Measurements from ENCODE around the gene NARF. TPM values are rescaled to one million over a fixed set of nuclear protein-coding genes. Genes with fewer than 3 reads are reported as not detected.

NARF gene
- total RNA-seq, 2 donors from 2014 or later, result 47.6 to 50.9 TPM

GRCh38 chr17:82461827-82462524 lies 3.4 kb downstream of the NARF start:
- intact Hi-C loops (cut with DNase I, micrococcal nuclease), result no loop called here
- ATAC-seq (no peak), DNase-seq (peak in 1 of 2 donors; percentile 31)

DNA sequence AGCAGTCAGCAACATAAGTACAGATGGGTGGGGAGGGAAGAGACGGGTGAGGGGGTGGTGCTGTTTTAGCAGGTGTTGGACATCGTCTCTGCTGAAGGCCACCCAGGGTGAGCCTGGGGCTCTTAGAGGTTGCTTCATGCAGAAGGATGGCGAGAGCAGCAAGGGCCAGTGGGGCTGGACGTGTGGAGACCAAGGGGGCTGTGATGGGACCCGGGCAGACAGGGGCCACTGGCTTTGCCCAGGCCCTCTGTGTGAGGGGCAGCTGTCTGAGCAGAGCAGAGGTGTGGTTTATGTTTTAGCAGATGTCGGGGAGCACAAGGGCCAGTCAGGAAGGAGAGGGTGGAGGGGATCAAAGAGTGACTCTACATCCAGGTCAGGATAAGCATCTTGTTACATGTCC lies 4.8 kb downstream of the NARF start:
- intact Hi-C loops (cut with DNase I, micrococcal nuclease), result no loop called here
- DNase-seq, result no peak
- ATAC-seq, result no peak

- ATAC-seq (no peak), DNase-seq (no peak)
- intact Hi-C loops (cut with DNase I, micrococcal nuclease), result no loop called here
Measured at GRCh38 chr17:82463925-82464566, 5.5 kb downstream of the NARF start.

GRCh38 chr17:82464567-82464929 lies 6.0 kb downstream of the NARF start:
- intact Hi-C loops (cut with DNase I, micrococcal nuclease), result no loop called here
- no peak for ATAC-seq

DNA sequence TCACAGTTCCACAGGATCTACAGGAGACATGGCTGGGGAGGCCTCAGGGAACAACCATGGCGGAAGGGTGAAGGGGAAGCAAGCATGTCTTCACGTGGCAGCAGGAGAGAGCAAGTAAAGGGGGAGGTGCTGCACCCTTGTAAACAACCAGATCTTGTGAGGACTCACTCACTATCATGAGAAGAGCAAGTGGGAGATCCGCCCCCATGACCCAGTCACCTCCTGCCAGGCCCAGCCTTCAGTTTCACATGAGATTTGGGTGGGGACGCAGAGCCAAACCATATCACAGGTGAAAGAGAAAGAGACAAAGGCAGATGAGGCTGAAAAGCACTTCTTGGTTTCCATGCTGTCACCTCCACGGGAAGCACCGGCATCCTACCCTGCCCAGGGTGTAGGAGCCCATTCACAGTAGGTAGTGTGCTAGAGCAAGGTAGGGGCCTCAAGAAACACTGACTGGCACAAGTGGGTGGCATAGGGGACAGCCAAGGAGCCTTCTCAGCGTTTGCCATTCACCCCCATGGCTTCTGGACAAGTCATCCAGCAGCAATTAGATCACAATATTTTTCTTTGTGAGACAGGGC lies 6.6 kb downstream of the NARF start:
- ATAC-seq, result no peak
- intact Hi-C loops (cut with DNase I, micrococcal nuclease), result no loop called here
- DNase-seq, result no peak

More at GRCh38 chr17:82464567-82464929, 6.0 kb downstream of the NARF start:
- DNase-seq, result no peak

- intact Hi-C loops (cut with DNase I, micrococcal nuclease), result no loop called here
- DNase-seq (no peak), ATAC-seq (no peak)
Measured at GRCh38 chr17:82468692-82469091, 10.2 kb downstream of the NARF start.

DNA sequence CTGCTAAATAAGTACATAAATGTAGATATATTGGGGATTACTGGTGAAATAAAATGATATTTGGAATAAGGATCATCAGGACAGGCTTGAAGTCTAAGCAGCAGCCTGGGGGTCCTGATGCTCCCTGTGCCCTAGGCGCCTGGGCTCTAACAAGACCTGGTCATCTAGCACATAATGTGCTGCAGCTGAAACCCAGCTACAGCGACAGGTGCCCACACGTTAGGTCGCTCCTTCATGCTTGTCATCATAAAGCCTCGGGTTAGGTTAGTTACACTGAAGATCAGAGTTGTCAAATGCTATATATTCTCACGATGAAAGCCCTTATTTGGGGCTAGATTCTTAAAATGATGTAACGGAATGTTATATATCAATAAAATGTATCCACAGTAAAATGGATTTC lies 11.5 kb downstream of the NARF start:
- no peak for ATAC-seq
- DNase-seq, result no peak
- intact Hi-C loops (cut with DNase I, micrococcal nuclease), result no loop called here

DNA sequence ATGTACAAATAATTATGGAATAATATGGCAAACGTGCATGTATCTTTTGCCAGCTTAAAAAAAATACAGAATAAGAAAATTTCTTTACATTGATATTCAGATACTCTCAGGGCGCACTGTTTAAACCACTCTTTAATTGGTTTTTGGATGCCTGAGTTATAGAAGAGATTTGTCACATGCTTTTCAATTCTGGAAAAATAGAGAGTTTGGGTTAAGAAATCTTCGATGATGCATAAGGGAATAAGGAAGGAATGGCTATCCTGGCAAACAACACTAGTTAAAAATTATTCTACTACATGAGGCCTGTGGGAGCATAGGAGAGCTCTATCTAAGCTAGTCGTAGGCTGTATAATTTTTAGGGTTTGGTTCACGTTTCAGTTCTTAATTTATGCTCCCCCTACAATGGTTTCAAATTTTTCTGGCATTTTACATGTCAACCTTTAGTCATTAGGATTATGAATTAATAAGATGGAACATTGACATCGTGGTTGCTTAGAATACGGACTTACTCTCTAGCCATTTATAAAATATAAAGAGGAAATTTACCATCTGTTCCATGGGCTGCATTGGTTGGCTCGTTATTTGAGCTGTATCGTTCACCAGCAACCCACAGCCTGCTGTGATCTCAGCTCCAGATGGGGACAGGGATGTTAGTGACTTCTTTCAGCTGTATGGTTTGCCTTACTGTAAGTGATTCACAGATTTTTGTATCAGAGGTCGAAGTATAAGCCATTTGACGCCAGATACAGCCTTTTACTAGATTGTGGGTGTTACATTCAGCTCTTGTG lies 15.9 kb downstream of the NARF start:
- DNase-seq (no peak), ATAC-seq (no peak)
- intact Hi-C loops (cut with DNase I, micrococcal nuclease), result no loop called here

- intact Hi-C loops (cut with DNase I, micrococcal nuclease), result no loop called here
Measured at GRCh38 chr17:82475458-82475857, 16.9 kb downstream of the NARF start.

DNA sequence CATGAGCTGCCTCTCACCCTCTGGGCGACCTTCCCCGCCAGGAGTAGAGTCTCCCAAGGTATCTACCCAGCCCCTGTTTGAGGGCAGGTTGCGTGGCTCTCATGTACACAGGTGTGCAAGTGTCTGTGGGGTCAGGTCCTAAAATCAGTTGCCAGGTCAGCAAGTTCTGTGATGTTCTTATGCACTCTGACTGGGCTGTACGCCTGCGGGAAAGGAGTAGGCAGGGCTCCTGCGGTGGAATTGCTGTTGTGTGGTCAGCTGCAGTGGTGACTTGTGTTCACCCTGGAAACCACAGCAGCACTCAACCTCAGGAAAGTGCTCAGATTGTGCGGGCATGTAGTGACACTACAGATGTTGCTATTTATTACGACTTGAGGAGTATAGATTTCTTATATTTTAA lies 19.4 kb downstream of the NARF start:
- ATAC-seq, result no peak
- intact Hi-C loops (cut with DNase I, micrococcal nuclease), result no loop called here
- no peak for DNase-seq

More at GRCh38 chr17:82475458-82475857, 16.9 kb downstream of the NARF start:
- DNase-seq (no peak), ATAC-seq (no peak)

GRCh38 chr17:82479602-82480001 lies 21.1 kb downstream of the NARF start:
- ATAC-seq (no peak), DNase-seq (no peak)
- intact Hi-C loops (cut with DNase I, micrococcal nuclease), result no loop called here

DNA sequence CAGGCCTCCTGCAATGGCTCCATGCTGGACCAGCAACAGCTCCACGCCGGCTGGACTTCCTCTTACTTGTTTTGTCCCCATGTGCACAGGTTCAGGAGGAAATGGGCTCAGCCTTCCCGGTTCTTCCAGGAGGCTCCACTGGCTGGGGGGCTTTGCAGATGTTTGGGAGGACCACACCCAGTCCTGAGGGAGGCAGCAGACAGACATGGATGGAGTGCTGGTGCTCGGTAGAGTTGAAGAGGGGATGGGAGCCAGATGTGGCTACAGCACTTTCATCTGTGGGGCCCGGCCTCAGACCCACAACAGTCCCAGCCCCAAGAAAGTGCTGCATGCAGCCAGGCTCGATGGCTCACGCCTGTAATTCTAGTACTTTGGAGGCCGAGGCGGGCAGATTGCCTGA lies 21.8 kb downstream of the NARF start:
- ATAC-seq (no peak), DNase-seq (no peak)
- intact Hi-C loops (cut with DNase I, micrococcal nuclease), result no loop called here

- DNase-seq (no peak), ATAC-seq (no peak)
- intact Hi-C loops (cut with DNase I, micrococcal nuclease), result no loop called here
Measured at GRCh38 chr17:82483204-82483660, 24.7 kb downstream of the NARF start.

- intact Hi-C loops (cut with DNase I, micrococcal nuclease), result no loop called here
- DNase-seq, result peak in 1 of 2 donors; percentile 65
- ATAC-seq, result peak; percentile 72
Measured at GRCh38 chr17:82483836-82484235, 25.3 kb downstream of the NARF start.

- ATAC-seq, result peak; percentile 82
- peak; percentile 53 to 57 for DNase-seq
- intact Hi-C loops (cut with DNase I, micrococcal nuclease), result no loop called here
Measured at GRCh38 chr17:82486231-82487094, 27.9 kb downstream of the NARF start.

GRCh38 chr17:82487910-82488309 lies 29.4 kb downstream of the NARF start:
- DNase-seq (no peak), ATAC-seq (no peak)
- intact Hi-C loops (cut with DNase I, micrococcal nuclease), result no loop called here

GRCh38 chr17:82489117-82489516 lies 30.6 kb downstream of the NARF start:
- ATAC-seq (no peak), DNase-seq (no peak)
- intact Hi-C loops (cut with DNase I, micrococcal nuclease), result no loop called here

- ATAC-seq (no peak), DNase-seq (no peak)
- intact Hi-C loops (cut with DNase I, micrococcal nuclease), result no loop called here
Measured at GRCh38 chr17:82489851-82490511, 31.4 kb downstream of the NARF start.
